Measurements from ENCODE around the gene OST4. TPM values are rescaled to one million over a fixed set of nuclear protein-coding genes. Genes with fewer than 3 reads are reported as not detected.

The OST4 gene
- total RNA-seq, 1 experiment from 2014 or later, result 258 TPM

- H3F3A ChIP-seq (ENCODE audit: low read length, unreplicated experiment), result no peaks in the 10 kb centered on the region
- H3K4me1 ChIP-seq (ENCODE audit: insufficient read depth, low read length), result no peaks in the 10 kb centered on the region
- no peak overlapping the region for H3K4me3 ChIP-seq (ENCODE audit: low read length)
- intact Hi-C loops (cut with micrococcal nuclease), result no loop called here
- H3K9me2 ChIP-seq (replicated peaks; ENCODE audit: low read length), result no peaks in the 10 kb centered on the region
- H3K4me2 ChIP-seq (ENCODE audit: low read length), result no peak overlapping the region
- H3K36me3 ChIP-seq (ENCODE audit: low read depth, low read length), result peaks cover 62% of the 10 kb centered on the region
- DNase-seq (no peak), ATAC-seq (no peak)
- POLR2A ChIA-PET (ENCODE audit: unreplicated experiment), result no interaction called here
- no peak overlapping the region for H3K27ac ChIP-seq (ENCODE audit: low read length)
- no peaks in the 10 kb centered on the region for H3K9me3 ChIP-seq (ENCODE audit: low read length)
- no peaks in the 10 kb centered on the region for H4K20me1 ChIP-seq (ENCODE audit: low read length)
- TF ChIP-seq EZH2 (IDR thresholded peaks at IDR 0.05; ENCODE audit: low read length, unreplicated experiment), result no peak
- TF ChIP-seq EZH2phosphoT487 (IDR thresholded peaks at IDR 0.05; ENCODE audit: borderline replicate concordance, low read length), result no peak
- TF ChIP-seq CTCF (conservative IDR thresholded peaks at IDR 0.05; ENCODE audit: low read depth, low read length), result no peak
- no peak overlapping the region for H2AFZ ChIP-seq (ENCODE audit: low read length)
- H3K79me2 ChIP-seq (ENCODE audit: low read length), result peaks cover 6% of the 10 kb centered on the region
- no peaks in the 10 kb centered on the region for H3K27me3 ChIP-seq (ENCODE audit: low read length)
- no peak overlapping the region for H3K9ac ChIP-seq (ENCODE audit: low read length)
- CTCF ChIA-PET, result no interaction called here
- no TSS peak for BruUV-seq (replicated peaks)
These were observed 31.6 kb downstream of the OST4 start for GRCh38 chr2:27039871-27040270.

GRCh38 chr2:27039426-27039825 is 32.0 kb downstream of the OST4 start:
- ATAC-seq, result no peak
- intact Hi-C loops (cut with micrococcal nuclease), result no loop called here
- no peak overlapping the region for H3K27ac ChIP-seq (ENCODE audit: low read length)
- TF ChIP-seq CTCF (conservative IDR thresholded peaks at IDR 0.05; ENCODE audit: low read depth, low read length) (no peak), EZH2phosphoT487 (IDR thresholded peaks at IDR 0.05; ENCODE audit: borderline replicate concordance, low read length) (no peak), EZH2 (IDR thresholded peaks at IDR 0.05; ENCODE audit: low read length, unreplicated experiment) (no peak)
- H3K9me3 ChIP-seq (ENCODE audit: low read length), result no peaks in the 10 kb centered on the region
- H3K4me3 ChIP-seq (ENCODE audit: low read length), result no peak overlapping the region
- ChIA-PET POLR2A (ENCODE audit: unreplicated experiment) (no interaction called here), CTCF (no interaction called here)
- H3K9me2 ChIP-seq (replicated peaks; ENCODE audit: low read length), result no peaks in the 10 kb centered on the region
- no peaks in the 10 kb centered on the region for H3K4me1 ChIP-seq (ENCODE audit: insufficient read depth, low read length)
- H3F3A ChIP-seq (ENCODE audit: low read length, unreplicated experiment), result no peaks in the 10 kb centered on the region
- H3K79me2 ChIP-seq (ENCODE audit: low read length), result peaks cover 11% of the 10 kb centered on the region
- H3K9ac ChIP-seq (ENCODE audit: low read length), result no peak overlapping the region
- H2AFZ ChIP-seq (ENCODE audit: low read length), result no peak overlapping the region
- no peak overlapping the region for H3K4me2 ChIP-seq (ENCODE audit: low read length)
- no TSS peak for BruUV-seq (replicated peaks)
- H3K36me3 ChIP-seq (ENCODE audit: low read depth, low read length), result peaks cover 62% of the 10 kb centered on the region
- no peak for DNase-seq
- no peaks in the 10 kb centered on the region for H4K20me1 ChIP-seq (ENCODE audit: low read length)
- no peaks in the 10 kb centered on the region for H3K27me3 ChIP-seq (ENCODE audit: low read length)

GRCh38 chr2:27038631-27039339 is 32.7 kb downstream of the OST4 start:
- Histone ChIP-seq H3K9me2 (replicated peaks; ENCODE audit: low read length) (no peaks in the 10 kb centered on the region), H3K9ac (ENCODE audit: low read length) (no peak overlapping the region), H2AFZ (ENCODE audit: low read length) (no peak overlapping the region), H3F3A (ENCODE audit: low read length, unreplicated experiment) (no peaks in the 10 kb centered on the region), H3K79me2 (ENCODE audit: low read length) (peaks cover 17% of the 10 kb centered on the region), H4K20me1 (ENCODE audit: low read length) (no peaks in the 10 kb centered on the region), H3K9me3 (ENCODE audit: low read length) (no peaks in the 10 kb centered on the region), H3K27ac (ENCODE audit: low read length) (no peak overlapping the region), H3K4me1 (ENCODE audit: insufficient read depth, low read length) (peaks cover 5% of the 10 kb centered on the region), H3K4me3 (ENCODE audit: low read length) (no peak overlapping the region), H3K4me2 (ENCODE audit: low read length) (no peak overlapping the region), H3K36me3 (ENCODE audit: low read depth, low read length) (peaks cover 62% of the 10 kb centered on the region), H3K27me3 (ENCODE audit: low read length) (no peaks in the 10 kb centered on the region)
- TF ChIP-seq EZH2 (IDR thresholded peaks at IDR 0.05; ENCODE audit: low read length, unreplicated experiment) (no peak), EZH2phosphoT487 (IDR thresholded peaks at IDR 0.05; ENCODE audit: borderline replicate concordance, low read length) (no peak), CTCF (conservative IDR thresholded peaks at IDR 0.05; ENCODE audit: low read depth, low read length) (no peak)
- POLR2A ChIA-PET (ENCODE audit: unreplicated experiment), result no interaction called here
- intact Hi-C loops (cut with micrococcal nuclease), result no loop called here
- BruUV-seq (replicated peaks), result no TSS peak
- CTCF ChIA-PET, result no interaction called here
- ATAC-seq, result no peak
- no peak for DNase-seq

Measured in PC-3 (cell line).